Hepatocyte (in vitro differentiated cells): ENCODE measurements around the gene PDCD4.

Experiments
- CTCF ChIP-seq: fragments of 200-600 bp; sonication (generic); IDR thresholded peaks from 2 replicates; pipeline ENCODE4 v1.5.1; 2016; ENCODE audit warnings: antibody characterized with exemption, mild to moderate bottlenecking; ENCODE audit not compliant: poor library complexity
- EZH2 ChIP-seq: fragments of 200-600 bp; sonication (generic); IDR thresholded peaks from 2 replicates; pipeline ENCODE4 v1.6.1; 2016; ENCODE audit warnings: antibody characterized with exemption, mild to moderate bottlenecking, borderline replicate concordance

DNA sequence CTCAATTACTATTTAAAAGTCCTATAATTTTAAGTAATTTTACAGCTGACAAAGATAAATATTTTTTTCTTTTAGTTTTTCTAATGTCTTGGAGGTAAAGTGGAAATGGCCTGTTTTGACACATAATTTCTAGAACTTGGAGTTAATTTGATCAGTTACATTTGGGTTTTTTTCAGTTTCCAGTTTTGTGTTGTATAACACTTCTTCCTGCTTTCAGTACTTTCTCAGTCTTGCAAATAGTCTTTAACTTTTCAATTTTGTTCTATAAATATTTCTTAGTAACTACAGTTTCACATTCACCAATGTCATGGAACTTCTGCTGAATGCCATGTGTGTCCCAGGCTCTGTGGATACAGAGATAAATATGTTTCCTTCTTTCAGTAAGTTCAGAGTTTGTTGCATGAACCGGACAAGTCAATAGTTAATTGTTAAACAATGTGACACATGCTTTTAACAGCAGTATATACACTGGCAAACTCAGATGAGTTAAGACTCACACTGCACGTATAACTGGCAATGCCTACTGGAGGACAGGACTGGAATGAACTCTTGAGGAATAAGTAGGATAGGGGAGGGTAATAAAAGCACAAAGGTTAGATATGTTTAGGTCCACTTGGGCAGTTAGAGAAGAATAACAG is 52.2 kb downstream of the PDCD4 start:
- TF ChIP-seq CTCF (no peak), EZH2 (no peak)
